IMR-90 (cell line): ENCODE measurements around the gene USP7. TPM values are rescaled to one million over a fixed set of nuclear protein-coding genes. Genes with fewer than 3 reads are reported as not detected.

Experiments used
- ATAC-seq: fragments of 200-7000 bp; cut with Tn5 transposase; 2 replicates; pipeline ENCODE4 v1.9.1; 2020; ENCODE audit warnings: low read depth, mild to moderate bottlenecking, moderate library complexity
- BruUV-seq: library from RNA; stranded (reverse); fragments of 400-500 nt; replicated peaks from 2 replicates; lab custom pipeline; 2021; lab: Mats Ljungman, UMichigan
- CTCF ChIA-PET: fragments of 300-600 bp; formaldehyde crosslinking; extraction: SDS; loops from one replicate; lab custom pipeline; 2021; ENCODE audit warnings: antibody characterized with exemption; lab: Yijun Ruan, JAX
- POLR2A ChIA-PET: fragments of 300-600 bp; sonication (Branson Sonifier 250); formaldehyde crosslinking; loops from one replicate; lab custom pipeline; 2022; ENCODE audit warnings: antibody characterized with exemption; ENCODE audit not compliant: unreplicated experiment; lab: Charles Lee
- DNase-seq: peaks from one replicate; pipeline ENCODE4 v3.0.0; 2013
- H2AFZ ChIP-seq: replicated peaks from 2 replicates; pipeline ENCODE3; 2013; ENCODE audit warnings: low read length, mild to moderate bottlenecking; ENCODE audit not compliant: poor library complexity
- H2AK5ac ChIP-seq: 2 replicates; pipeline ENCODE4 v1.6.1; 2013; ENCODE audit warnings: low read depth, low read length, inconsistent platforms
- H2AK9ac ChIP-seq: replicated peaks from 2 replicates; pipeline ENCODE3; 2013; ENCODE audit warnings: mild to moderate bottlenecking, low read depth, low read length, moderate library complexity; ENCODE audit not compliant: poor library complexity
- H2BK120ac ChIP-seq: 2 replicates; pipeline ENCODE4 v1.6.1; 2013; ENCODE audit warnings: low read depth, low read length, inconsistent platforms
- H2BK15ac ChIP-seq: 3 replicates; pipeline ENCODE4 v1.6.1; 2013; ENCODE audit warnings: low read depth, low read length, inconsistent platforms
- H2BK20ac ChIP-seq: 2 replicates; pipeline ENCODE4 v1.6.1; 2013; ENCODE audit warnings: low read depth, mild to moderate bottlenecking, inconsistent platforms, low read length, moderate library complexity
- H2BK5ac ChIP-seq: 2 replicates; pipeline ENCODE4 v1.6.1; 2013; ENCODE audit warnings: mild to moderate bottlenecking, low read depth, low read length, inconsistent platforms; ENCODE audit not compliant: poor library complexity, severe bottlenecking
- H3K14ac ChIP-seq: replicated peaks from 2 replicates; pipeline ENCODE4 v1.6.1; 2013; ENCODE audit warnings: low read depth, low read length, inconsistent platforms
- H3K18ac ChIP-seq: 2 replicates; pipeline ENCODE4 v1.6.1; 2013; ENCODE audit warnings: low read depth, low read length, control low read depth
- H3K23ac ChIP-seq: 2 replicates; pipeline ENCODE4 v1.6.1; 2013; ENCODE audit warnings: low read depth, low read length, inconsistent platforms
- H3K27ac ChIP-seq: 2 replicates; pipeline ENCODE4 v1.5.1; 2013; ENCODE audit warnings: mild to moderate bottlenecking, control low read depth, low read length; ENCODE audit not compliant: insufficient read depth
- H3K27me3 ChIP-seq: 2 replicates; pipeline ENCODE4 v1.6.1; 2013; ENCODE audit warnings: low read length; ENCODE audit not compliant: control insufficient read depth, insufficient read depth
- H3K36me3 ChIP-seq: 2 replicates; pipeline ENCODE4 v1.6.1; 2013; ENCODE audit warnings: low read length, mixed read lengths; ENCODE audit not compliant: control insufficient read depth, insufficient read depth
- H3K4ac ChIP-seq: 2 replicates; pipeline ENCODE4 v1.6.1; 2013; ENCODE audit warnings: low read depth, low read length, inconsistent platforms
- H3K4me1 ChIP-seq: 2 replicates; pipeline ENCODE4 v1.6.1; 2013; ENCODE audit warnings: low read length, mixed read lengths; ENCODE audit not compliant: control insufficient read depth, insufficient read depth
- H3K4me2 ChIP-seq: 2 replicates; pipeline ENCODE4 v1.6.1; 2013; ENCODE audit warnings: low read depth, mild to moderate bottlenecking, control low read depth, low read length, moderate library complexity
- H3K4me3 ChIP-seq: 2 replicates; pipeline ENCODE4 v1.5.1; 2013; ENCODE audit warnings: low read depth, mild to moderate bottlenecking, control low read depth, low read length, moderate library complexity; ENCODE audit not compliant: insufficient read depth
- H3K56ac ChIP-seq: 2 replicates; pipeline ENCODE4 v1.6.1; 2013; ENCODE audit warnings: low read length, inconsistent platforms; ENCODE audit not compliant: insufficient read depth; ENCODE audit errors: extremely low read depth
- H3K79me1 ChIP-seq, 2 experiments: 2 replicates each; pipeline ENCODE4 v1.6.1; 2013; ENCODE audit warnings: low read length in 2 of 2, inconsistent platforms in 1 of 2, low read depth in 1 of 2
- H3K9ac ChIP-seq: 2 replicates; pipeline ENCODE4 v1.6.1; 2013; ENCODE audit warnings: low read depth, low read length, control low read depth
- H3K9me1 ChIP-seq: 2 replicates; pipeline ENCODE4 v1.6.1; 2013; ENCODE audit warnings: low read length, inconsistent platforms; ENCODE audit not compliant: insufficient read depth
- H3K9me3 ChIP-seq: 2 replicates; pipeline ENCODE4 v1.6.1; 2013; ENCODE audit warnings: low read length; ENCODE audit not compliant: control insufficient read depth, insufficient read depth
- H4K20me1 ChIP-seq: 2 replicates; pipeline ENCODE4 v1.6.1; 2013; ENCODE audit warnings: low read length, inconsistent platforms; ENCODE audit not compliant: insufficient read depth
- H4K5ac ChIP-seq: 2 replicates; pipeline ENCODE4 v1.6.1; 2013; ENCODE audit warnings: mild to moderate bottlenecking, low read depth, low read length, control low read depth
- H4K8ac ChIP-seq, 2 experiments: 2 replicates each; pipeline ENCODE4 v1.6.1; 2013; ENCODE audit warnings: low read depth in 2 of 2, low read length in 2 of 2, control low read depth in 1 of 2, inconsistent platforms in 1 of 2
- H4K91ac ChIP-seq: 2 replicates; pipeline ENCODE4 v1.6.1; 2013; ENCODE audit warnings: low read depth, low read length, inconsistent platforms; ENCODE audit not compliant: insufficient read depth
- CEBPB ChIP-seq: IDR thresholded peaks from 2 replicates; pipeline ENCODE4 v1.6.1; 2012; ENCODE audit warnings: low read depth, low read length, improper control_type of control experiment
- MAZ ChIP-seq: IDR thresholded peaks from 2 replicates; pipeline ENCODE4 v1.6.1; 2012; ENCODE audit warnings: low read depth, mild to moderate bottlenecking, low read length, improper control_type of control experiment, moderate library complexity, borderline replicate concordance
- NFE2L2 ChIP-seq: fragments of 150-350 bp; IDR thresholded peaks from 2 replicates; pipeline ENCODE4 v1.6.1; 2016; ENCODE audit warnings: low read depth, mild to moderate bottlenecking, low read length
- RAD21 ChIP-seq: IDR thresholded peaks from 2 replicates; pipeline ENCODE4 v1.6.1; 2012; ENCODE audit warnings: low read length, improper control_type of control experiment
- RFX5 ChIP-seq: IDR thresholded peaks from 2 replicates; pipeline ENCODE4 v1.8.0; 2012; ENCODE audit warnings: low read depth, mild to moderate bottlenecking, low read length, moderate library complexity
- SMC3 ChIP-seq: fragments of 150-350 bp; IDR thresholded peaks from 2 replicates; pipeline ENCODE4 v1.6.1; 2016; ENCODE audit warnings: low read depth, mild to moderate bottlenecking, antibody characterized with exemption, low read length, moderate library complexity
- WGBS, 2 experiments: methylation state at CpG; one replicate each; pipeline versions ENCODE4 v1.1.5 to v1.1.7; 2013; ENCODE audit warnings: missing lambda C conversion rate in 2 of 2; ENCODE audit not compliant: insufficient read length in 1 of 2; ENCODE audit errors: extremely low coverage in 2 of 2; 5-methylcytosine and 5-hydroxymethylcytosine counted together
- dilution Hi-C: fragments of 300-500 bp; cut with HindIII; formaldehyde crosslinking; loops from one replicate; pipeline ENCODE4 v1.14.3; 2018; ENCODE audit warnings: low sequenced_read_pairs; ENCODE audit not compliant: unreplicated experiment
- in situ Hi-C: fragments of 300-500 bp; cut with MboI; formaldehyde crosslinking; loops from 3 replicates; pipeline ENCODE4 v1.14.3; 2019; ENCODE audit warnings: low sequenced_read_pairs, inconsistent platforms, mixed read lengths
- intact Hi-C: fragments of 100-400 bp; cut with micrococcal nuclease; formaldehyde crosslinking; loops from 2 replicates; pipeline ENCODE4 v1.10.0; 2022
- polyA plus RNA-seq, 3 experiments: library from polyadenylated mRNA; depleted of rRNA; stranded (reverse); fragments of >200 nt; gene quantifications; 2 replicates each; pipeline ENCODE4 v1.2.3, GENCODE V29; 2012; ENCODE audit warnings: low replicate concordance in 1 of 3
- total RNA-seq: library from RNA; depleted of rRNA; stranded (reverse); fragments of >200 nt; gene quantifications from 2 replicates; pipeline ENCODE4 v1.2.3, GENCODE V29; 2012
- TF ChIP-seq, protein P1 (sequence below): conservative IDR thresholded peaks from 2 replicates; pipeline ENCODE4 v1.5.1; 2012; ENCODE audit warnings: mild to moderate bottlenecking, low read depth, low read length, improper control_type of control experiment

The USP7 gene
- total and polyA plus RNA-seq, 2 of the 4 experiments (the other 2 are of a cell fraction): 17.8 to 28.3 TPM

DNA sequence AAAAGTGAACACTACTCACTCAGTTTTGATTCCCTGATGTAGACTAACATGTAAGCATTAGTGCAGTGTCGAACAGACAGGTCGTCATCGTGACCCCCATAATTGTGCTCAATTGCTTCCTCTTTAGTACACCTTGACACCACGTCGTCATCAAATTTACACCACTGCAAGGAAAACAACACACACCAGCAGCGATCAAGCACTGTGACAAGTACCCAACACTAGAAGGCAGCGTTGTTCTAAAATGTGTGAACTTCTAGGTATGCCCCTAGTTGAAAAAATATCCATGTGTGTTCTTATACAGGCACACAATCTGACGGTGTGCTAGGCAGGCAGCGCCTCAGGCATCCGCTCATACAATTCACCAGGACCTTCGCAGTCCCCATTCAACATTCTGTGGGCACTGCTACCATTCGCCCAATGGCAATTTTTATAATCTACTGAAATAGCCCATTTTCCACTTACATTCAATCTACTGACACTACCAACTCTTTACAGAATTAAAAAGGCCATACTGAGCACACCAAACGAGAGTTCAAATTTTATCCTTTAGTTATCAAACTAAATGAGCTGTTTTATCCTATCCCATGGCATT is 58.4 kb downstream of the USP7 start:
- ATAC-seq: peak; percentile 72
- DNase-seq: peak; percentile 45
- peaks cover 59% of the 10 kb centered on the region for H3K36me3 ChIP-seq
- H3K23ac ChIP-seq: no peak overlapping the region
- no peaks in the 10 kb centered on the region for H3K27me3 ChIP-seq
- H2BK20ac ChIP-seq: no peak overlapping the region
- ChIA-PET POLR2A (no interaction called here), CTCF (interaction anchor here (0.8 to 2.3 kb wide), 3 partner anchors 55 to 162 kb away, joined by 3 to 7 read pairs (median 3); no protein-coding TSS in a partner anchor)
- no TSS peak for BruUV-seq
- no peak overlapping the region for H3K56ac ChIP-seq
- H3K14ac ChIP-seq: no peak overlapping the region
- no peaks in the 10 kb centered on the region; the same call in 1 of the 2 replicates for H3K9me1 ChIP-seq
- no peak overlapping the region for H2BK15ac ChIP-seq
- no peaks in the 10 kb centered on the region for H3K4me1 ChIP-seq
- no peak overlapping the region for H3K4ac ChIP-seq
- no peak overlapping the region for H2BK120ac ChIP-seq
- H3K27ac ChIP-seq: no peak overlapping the region
- no peaks in the 10 kb centered on the region for H3K9me3 ChIP-seq
- peaks cover 27 to 31% of the 10 kb centered on the region in 2 experiments for H3K79me1 ChIP-seq
- no peak overlapping the region for H4K91ac ChIP-seq
- H3K9ac ChIP-seq: no peak overlapping the region
- TF ChIP-seq NFE2L2 (no peak), SMC3 (peak; percentile 39), RAD21 (peak; percentile 58), CEBPB (no peak), MAZ (no peak), RFX5 (no peak)
- TF ChIP-seq, protein P1, sequence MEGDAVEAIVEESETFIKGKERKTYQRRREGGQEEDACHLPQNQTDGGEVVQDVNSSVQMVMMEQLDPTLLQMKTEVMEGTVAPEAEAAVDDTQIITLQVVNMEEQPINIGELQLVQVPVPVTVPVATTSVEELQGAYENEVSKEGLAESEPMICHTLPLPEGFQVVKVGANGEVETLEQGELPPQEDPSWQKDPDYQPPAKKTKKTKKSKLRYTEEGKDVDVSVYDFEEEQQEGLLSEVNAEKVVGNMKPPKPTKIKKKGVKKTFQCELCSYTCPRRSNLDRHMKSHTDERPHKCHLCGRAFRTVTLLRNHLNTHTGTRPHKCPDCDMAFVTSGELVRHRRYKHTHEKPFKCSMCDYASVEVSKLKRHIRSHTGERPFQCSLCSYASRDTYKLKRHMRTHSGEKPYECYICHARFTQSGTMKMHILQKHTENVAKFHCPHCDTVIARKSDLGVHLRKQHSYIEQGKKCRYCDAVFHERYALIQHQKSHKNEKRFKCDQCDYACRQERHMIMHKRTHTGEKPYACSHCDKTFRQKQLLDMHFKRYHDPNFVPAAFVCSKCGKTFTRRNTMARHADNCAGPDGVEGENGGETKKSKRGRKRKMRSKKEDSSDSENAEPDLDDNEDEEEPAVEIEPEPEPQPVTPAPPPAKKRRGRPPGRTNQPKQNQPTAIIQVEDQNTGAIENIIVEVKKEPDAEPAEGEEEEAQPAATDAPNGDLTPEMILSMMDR: peak; percentile 49
- dilution Hi-C loops: no loop called here
- H2AK9ac ChIP-seq: no peak overlapping the region
- intact Hi-C loops: loop anchor here (1.0 to 10.0 kb wide), 3 partner anchors 103 to 230 kb away; partner anchors contain the start of gene HAPSTR1
- H3K18ac ChIP-seq: no peak overlapping the region
- no peak overlapping the region for H3K4me2 ChIP-seq
- 94% methylated on average over 9 of the region's 13 CpGs; no CpG with 5 or more reads in 1 of the 2 experiments for WGBS, 2 experiments
- no peak overlapping the region for H4K8ac ChIP-seq
- no peak overlapping the region for H3K4me3 ChIP-seq
- peaks cover 8% of the 10 kb centered on the region; the same call in 1 of the 2 replicates for H4K20me1 ChIP-seq
- no peak overlapping the region for H2AFZ ChIP-seq
- H2BK5ac ChIP-seq: no peak overlapping the region
- in situ Hi-C loops: loop anchor here (5.0 kb wide), 1 partner anchor 102 kb away; no protein-coding TSS in a partner anchor
- H2AK5ac ChIP-seq: no peak overlapping the region
- no peak overlapping the region for H4K5ac ChIP-seq
